ENCODE data around the gene OR6N1.

DNA sequence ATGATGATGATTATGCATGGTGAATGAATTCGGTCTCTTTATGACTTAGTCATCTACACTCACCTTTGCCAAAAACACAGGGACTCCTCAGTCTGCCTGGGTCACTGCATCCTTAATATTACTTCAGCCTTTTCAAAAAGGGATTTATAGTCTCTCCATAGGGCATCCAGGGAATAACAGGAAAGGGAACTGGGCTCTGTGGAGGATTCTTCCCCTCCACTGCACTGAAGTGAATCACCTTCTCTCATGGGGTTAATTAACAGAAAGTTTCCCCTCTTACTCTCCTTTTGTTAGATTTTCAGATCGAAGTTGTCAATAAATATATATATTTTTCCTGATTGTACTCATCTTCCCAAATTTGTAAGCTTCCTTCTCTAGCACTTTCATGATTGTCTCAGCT, 51.4 kb downstream of the OR6N1 start, which contains the start of gene OR6K3:
- TF ChIP-seq, protein P1, sequence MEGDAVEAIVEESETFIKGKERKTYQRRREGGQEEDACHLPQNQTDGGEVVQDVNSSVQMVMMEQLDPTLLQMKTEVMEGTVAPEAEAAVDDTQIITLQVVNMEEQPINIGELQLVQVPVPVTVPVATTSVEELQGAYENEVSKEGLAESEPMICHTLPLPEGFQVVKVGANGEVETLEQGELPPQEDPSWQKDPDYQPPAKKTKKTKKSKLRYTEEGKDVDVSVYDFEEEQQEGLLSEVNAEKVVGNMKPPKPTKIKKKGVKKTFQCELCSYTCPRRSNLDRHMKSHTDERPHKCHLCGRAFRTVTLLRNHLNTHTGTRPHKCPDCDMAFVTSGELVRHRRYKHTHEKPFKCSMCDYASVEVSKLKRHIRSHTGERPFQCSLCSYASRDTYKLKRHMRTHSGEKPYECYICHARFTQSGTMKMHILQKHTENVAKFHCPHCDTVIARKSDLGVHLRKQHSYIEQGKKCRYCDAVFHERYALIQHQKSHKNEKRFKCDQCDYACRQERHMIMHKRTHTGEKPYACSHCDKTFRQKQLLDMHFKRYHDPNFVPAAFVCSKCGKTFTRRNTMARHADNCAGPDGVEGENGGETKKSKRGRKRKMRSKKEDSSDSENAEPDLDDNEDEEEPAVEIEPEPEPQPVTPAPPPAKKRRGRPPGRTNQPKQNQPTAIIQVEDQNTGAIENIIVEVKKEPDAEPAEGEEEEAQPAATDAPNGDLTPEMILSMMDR (IDR thresholded peaks at IDR 0.05) = no peak
- TF ChIP-seq EP300 (IDR thresholded peaks at IDR 0.05) = no peak
- TF ChIP-seq POLR2A (IDR thresholded peaks at IDR 0.05) = no peak
